HepG2 (cell line): ENCODE measurements around the gene CNTRL. TPM values are rescaled to one million over a fixed set of nuclear protein-coding genes. Genes with fewer than 3 reads are reported as not detected.

Experiments used
- ATAC-seq: fragments of 200-7000 bp; cut with Tn5 transposase; 3 replicates; pipeline ENCODE4 v1.9.1; 2020; ENCODE audit warnings: mild to moderate bottlenecking, moderate library complexity
- BruUV-seq: library from RNA; stranded (reverse); fragments of 400-500 nt; replicated peaks from 2 replicates; lab custom pipeline; 2021; lab: Mats Ljungman, UMichigan
- CTCF ChIA-PET: fragments of 300-600 bp; formaldehyde crosslinking; extraction: SDS; loops from one replicate; lab custom pipeline; 2021; ENCODE audit warnings: low total read pairs, inconsistent platforms, low intra/inter-chr PET ratio; lab: Yijun Ruan, JAX
- POLR2A ChIA-PET: fragments of 350-600 bp; sonication (Branson Sonifier 250); formaldehyde crosslinking; loops from one replicate; lab custom pipeline; 2020; ENCODE audit warnings: antibody characterized with exemption, inconsistent platforms; lab: Yijun Ruan, JAX
- DNase-seq: peaks from one replicate; pipeline ENCODE4 v3.0.0-alpha.2; 2015; ENCODE audit warnings: low spot score
- FAIRE-seq: peaks from 3 replicates; lab custom pipeline; 2011; peaks lifted over from hg19 to GRCh38; lab: Jason Lieb, UNC
- H2AFZ ChIP-seq: one replicate; pipeline ENCODE4 v1.6.1; 2011; ENCODE audit warnings: low read length, inconsistent platforms
- H3K27ac ChIP-seq: fragments of 300-600 bp; 3 replicates; pipeline ENCODE4 v1.8.0; 2011; ENCODE audit warnings: mixed run types, mild to moderate bottlenecking, mixed read lengths, low read length, inconsistent platforms; ENCODE audit not compliant: insufficient read depth; ENCODE audit errors: extremely low read length
- H3K27me3 ChIP-seq, 2 experiments: fragments of 200-600 bp in 1 of 2; 2 replicates in 1 of 2; 3 replicates in 1 of 2; pipeline versions ENCODE4 v1.6.0 to v1.8.0; 2011; ENCODE audit warnings: low read length in 2 of 2, mild to moderate bottlenecking in 2 of 2, moderate library complexity in 2 of 2, inconsistent platforms in 1 of 2; ENCODE audit not compliant: insufficient read depth in 2 of 2, control insufficient read depth in 1 of 2
- H3K36me3 ChIP-seq, 2 experiments: fragments of 200-600 bp in 1 of 2; replicated peaks in 1 of 2; 2 replicates in 1 of 2; 3 replicates in 1 of 2; pipeline versions ENCODE4 v1.5.1 to v1.8.0; 2011; ENCODE audit warnings: low read length in 2 of 2, inconsistent platforms in 1 of 2; ENCODE audit not compliant: insufficient read depth in 2 of 2, control insufficient read depth in 1 of 2
- H3K4me1 ChIP-seq: 2 replicates; pipeline ENCODE4 v1.5.1; 2012; ENCODE audit warnings: low read length, inconsistent platforms; ENCODE audit not compliant: insufficient read depth
- H3K4me2 ChIP-seq: 2 replicates; pipeline ENCODE4 v1.6.0; 2011; ENCODE audit warnings: low read depth, low read length, inconsistent platforms
- H3K4me3 ChIP-seq, 3 experiments: fragments of 200-600 bp in 1 of 3; sonication (generic), shearing (Covaris generic) in 1 of 3; replicated peaks in 1 of 3; 2 replicates each; pipeline ENCODE4 v1.5.1; 2011 to 2016; ENCODE audit warnings: low read length in 3 of 3, inconsistent platforms in 2 of 3, low read depth in 2 of 3, mild to moderate bottlenecking in 2 of 3, control low read depth in 1 of 3, mixed read lengths in 1 of 3; ENCODE audit not compliant: insufficient read depth in 1 of 3
- H3K79me2 ChIP-seq: one replicate; pipeline ENCODE4 v1.6.1; 2011; ENCODE audit warnings: low read length, inconsistent platforms; ENCODE audit not compliant: insufficient read depth
- H3K9ac ChIP-seq: 2 replicates; pipeline ENCODE4 v1.6.0; 2011; ENCODE audit warnings: mild to moderate bottlenecking, low read depth, low read length, inconsistent platforms; ENCODE audit not compliant: insufficient read depth
- H3K9me3 ChIP-seq: 2 replicates; pipeline ENCODE4 v1.5.1; 2012; ENCODE audit warnings: mild to moderate bottlenecking, low read length
- H4K20me1 ChIP-seq: 2 replicates; pipeline ENCODE4 v1.6.0; 2011; ENCODE audit warnings: inconsistent platforms, mild to moderate bottlenecking, low read length, moderate library complexity; ENCODE audit not compliant: insufficient read depth
- ELF1 ChIP-seq: sonication (generic); formaldehyde crosslinking; IDR thresholded peaks from 2 replicates; pipeline ENCODE4 v1.4.0; 2020; ENCODE audit warnings: missing genetic modification reagents
- HMG20B ChIP-seq: conservative IDR thresholded peaks from 2 replicates; pipeline ENCODE4 v1.6.1; 2016; ENCODE audit warnings: missing genetic modification reagents, missing compliant biosample characterization
- KAT7 ChIP-seq: IDR thresholded peaks from 2 replicates; pipeline ENCODE4 v1.6.1; 2018; ENCODE audit warnings: borderline replicate concordance, missing compliant biosample characterization
- MED1 ChIP-seq: sonication (generic); formaldehyde crosslinking; IDR thresholded peaks from 2 replicates; pipeline ENCODE4 v1.4.0; 2020; ENCODE audit warnings: missing genetic modification reagents
- ZNF101 ChIP-seq: sonication (generic); formaldehyde crosslinking; IDR thresholded peaks from 2 replicates; pipeline ENCODE4 v1.4.0; 2020; ENCODE audit warnings: mild to moderate bottlenecking, low read depth, missing genetic modification reagents, borderline replicate concordance
- ZNF3 ChIP-seq: IDR thresholded peaks from 2 replicates; pipeline ENCODE4 v1.7.0; 2017; ENCODE audit warnings: inconsistent platforms
- ZNF451 ChIP-seq: sonication (generic); formaldehyde crosslinking; IDR thresholded peaks from 2 replicates; pipeline ENCODE4 v1.5.0; 2020; ENCODE audit warnings: mild to moderate bottlenecking, missing genetic modification reagents
- ZNF530 ChIP-seq: sonication (generic); formaldehyde crosslinking; IDR thresholded peaks from 2 replicates; pipeline ENCODE4 v1.5.0; 2020; ENCODE audit warnings: low read depth, mild to moderate bottlenecking, missing genetic modification reagents
- ZNF773 ChIP-seq: sonication (generic); formaldehyde crosslinking; IDR thresholded peaks from 2 replicates; pipeline ENCODE4 v1.4.0; 2020; ENCODE audit warnings: missing genetic modification reagents, borderline replicate concordance
- WGBS: methylation state at CpG from one replicate; pipeline ENCODE4 v1.1.6; 2017; ENCODE audit warnings: low lambda C conversion rate; 5-methylcytosine and 5-hydroxymethylcytosine counted together
- in situ Hi-C: cut with HindIII; loops from 2 replicates; pipeline ENCODE4 v1.10.0; 2017; ENCODE audit warnings: low pct_unique_long_range_greater_than_20kb; ENCODE audit not compliant: extremely low pct_ligation_motif_present
- intact Hi-C: fragments of 100-400 bp; cut with micrococcal nuclease; formaldehyde crosslinking; loops from one replicate; pipeline ENCODE4 v1.10.0; 2022; ENCODE audit not compliant: unreplicated experiment
- polyA plus RNA-seq, 8 experiments: library from polyadenylated mRNA; depleted of rRNA in 3 of 8; stranded (reverse) in 7 of 8; unstranded in 1 of 8; fragments of >200 nt; fragmentation: Illumina TruSeq in 4 of 8; extraction: Trizol in 4 of 8; gene quantifications; 2 replicates each; pipeline versions ENCODE4 v1.2.1 to v1.2.3, GENCODE V29; 2011 to 2016; ENCODE audit warnings: low read depth in 4 of 8, missing spikeins in 1 of 8, mixed read lengths in 1 of 8; ENCODE audit not compliant: insufficient read depth in 1 of 8
- total RNA-seq, 5 experiments: library from RNA; depleted of rRNA; stranded (reverse); fragments of >200 nt; fragmentation: Illumina TruSeq; extraction: Trizol; gene quantifications; 2 replicates each; pipeline ENCODE4 v1.2.3, GENCODE V29; 2016; ENCODE audit warnings: low read depth in 1 of 5
- TF ChIP-seq, protein P1 (sequence below): IDR thresholded peaks from 2 replicates; pipeline ENCODE4 v1.6.1; 2016; ENCODE audit warnings: mild to moderate bottlenecking, missing biosample characterization, missing genetic modification reagents
- TF ChIP-seq, protein P2 (sequence below): IDR thresholded peaks from 2 replicates; pipeline ENCODE4 v1.6.1; 2016
- TF ChIP-seq, protein P3 (sequence below): sonication (generic); formaldehyde crosslinking; IDR thresholded peaks from 2 replicates; pipeline ENCODE4 v1.5.0; 2020; ENCODE audit warnings: missing genetic modification reagents, mild to moderate bottlenecking, borderline replicate concordance
- TF ChIP-seq, protein P4 (sequence below): sonication (generic); formaldehyde crosslinking; IDR thresholded peaks from 2 replicates; pipeline ENCODE4 v1.4.0; 2020; ENCODE audit warnings: missing genetic modification reagents
- TF ChIP-seq, protein P5 (sequence below): sonication (generic); formaldehyde crosslinking; IDR thresholded peaks from 2 replicates; pipeline ENCODE4 v1.4.0; 2020; ENCODE audit warnings: mild to moderate bottlenecking, missing genetic modification reagents

The CNTRL gene
- total and polyA plus RNA-seq, 2 of the 13 experiments (the other 11 are each of a cell fraction or from before 2014, with no cell fraction given), result 7.5 to 11.8 TPM

DNA sequence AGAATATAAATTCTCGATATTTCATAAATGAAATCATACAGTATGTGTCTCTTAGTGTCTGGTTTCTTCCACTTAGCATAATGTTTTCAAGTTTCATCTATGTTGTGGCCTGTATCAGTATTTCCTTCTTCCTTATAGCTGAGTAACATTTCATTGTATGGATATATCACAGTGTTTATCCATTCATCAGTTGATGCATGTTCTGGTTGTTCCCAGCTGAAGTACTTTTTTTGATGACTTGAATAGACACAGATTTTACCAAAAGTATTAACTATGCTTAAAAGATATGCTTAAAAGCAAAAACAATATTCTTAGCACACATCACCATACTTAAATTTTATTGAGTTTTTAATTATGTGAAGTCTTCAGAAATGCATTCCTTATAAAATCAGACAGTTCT is 114.3 kb downstream of the CNTRL start (continued):
- TF ChIP-seq ZNF530 (no peak), MED1 (CRISPR knock-in tag) (no peak), HMG20B (CRISPR knock-in tag) (no peak), ZNF101 (no peak)
- TF ChIP-seq, protein P1, sequence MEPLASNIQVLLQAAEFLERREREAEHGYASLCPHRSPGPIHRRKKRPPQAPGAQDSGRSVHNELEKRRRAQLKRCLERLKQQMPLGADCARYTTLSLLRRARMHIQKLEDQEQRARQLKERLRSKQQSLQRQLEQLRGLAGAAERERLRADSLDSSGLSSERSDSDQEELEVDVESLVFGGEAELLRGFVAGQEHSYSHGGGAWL (CRISPR knock-in tag), result no peak
- TF ChIP-seq, protein P2, sequence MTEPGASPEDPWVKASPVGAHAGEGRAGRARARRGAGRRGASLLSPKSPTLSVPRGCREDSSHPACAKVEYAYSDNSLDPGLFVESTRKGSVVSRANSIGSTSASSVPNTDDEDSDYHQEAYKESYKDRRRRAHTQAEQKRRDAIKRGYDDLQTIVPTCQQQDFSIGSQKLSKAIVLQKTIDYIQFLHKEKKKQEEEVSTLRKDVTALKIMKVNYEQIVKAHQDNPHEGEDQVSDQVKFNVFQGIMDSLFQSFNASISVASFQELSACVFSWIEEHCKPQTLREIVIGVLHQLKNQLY (CRISPR knock-in tag), result no peak
- TF ChIP-seq, protein P3, sequence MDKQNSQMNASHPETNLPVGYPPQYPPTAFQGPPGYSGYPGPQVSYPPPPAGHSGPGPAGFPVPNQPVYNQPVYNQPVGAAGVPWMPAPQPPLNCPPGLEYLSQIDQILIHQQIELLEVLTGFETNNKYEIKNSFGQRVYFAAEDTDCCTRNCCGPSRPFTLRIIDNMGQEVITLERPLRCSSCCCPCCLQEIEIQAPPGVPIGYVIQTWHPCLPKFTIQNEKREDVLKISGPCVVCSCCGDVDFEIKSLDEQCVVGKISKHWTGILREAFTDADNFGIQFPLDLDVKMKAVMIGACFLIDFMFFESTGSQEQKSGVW (CRISPR knock-in tag), result no peak

DNA sequence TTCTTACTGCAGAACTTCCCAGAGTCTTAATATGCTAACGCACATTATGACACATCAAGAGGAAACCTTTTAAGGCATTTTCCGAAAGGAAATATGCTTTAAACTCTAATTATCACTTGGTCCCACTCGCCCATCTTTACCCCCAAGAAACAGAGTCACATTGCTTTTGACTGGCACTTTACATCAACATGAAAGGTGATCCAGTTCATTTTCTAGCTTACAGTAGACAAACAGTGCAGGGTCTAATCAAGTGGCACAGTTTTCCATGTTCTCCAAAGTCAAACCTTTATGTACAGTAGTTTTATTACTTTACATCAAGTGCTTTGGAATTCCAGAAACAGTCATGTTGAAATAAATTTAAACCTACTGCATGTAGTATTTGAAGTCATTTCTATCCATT is 114.9 kb downstream of the CNTRL start:
- no peak overlapping the region for H3K27ac ChIP-seq
- in situ Hi-C loops (no loop called here), intact Hi-C loops (loop anchor here (10.0 kb wide), 1 partner anchor 135 kb away; the partner anchor contains the start of gene C5)
- 97% methylated on average over 3 of the region's 3 CpGs for WGBS
- no peak overlapping the region for H2AFZ ChIP-seq
- no peak for ATAC-seq
- peaks cover 70% of the 10 kb centered on the region for H3K4me1 ChIP-seq
- FAIRE-seq, result no peak
- no peak for DNase-seq
- peaks cover 96% of the 10 kb centered on the region for H3K79me2 ChIP-seq
- BruUV-seq, result no TSS peak
- CTCF ChIA-PET, result no interaction called here
- no peaks in the 10 kb centered on the region for H3K9me3 ChIP-seq
- no peak overlapping the region for H3K4me2 ChIP-seq
- no peak overlapping the region for H3K9ac ChIP-seq
- peaks cover 1 to 11% of the 10 kb centered on the region in 2 experiments; a peak in 2 of 5 replicates for H3K36me3 ChIP-seq
- H4K20me1 ChIP-seq, result peaks cover 18% of the 10 kb centered on the region
- H3K27me3 ChIP-seq, result no peaks in the 10 kb centered on the region
- POLR2A ChIA-PET, result no interaction called here
- TF ChIP-seq KAT7 (CRISPR knock-in tag) (no peak), ZNF773 (CRISPR knock-in tag) (no peak), ZNF3 (CRISPR knock-in tag) (no peak), ZNF451 (CRISPR knock-in tag) (no peak), ELF1 (CRISPR knock-in tag) (no peak)
- TF ChIP-seq, protein P4, sequence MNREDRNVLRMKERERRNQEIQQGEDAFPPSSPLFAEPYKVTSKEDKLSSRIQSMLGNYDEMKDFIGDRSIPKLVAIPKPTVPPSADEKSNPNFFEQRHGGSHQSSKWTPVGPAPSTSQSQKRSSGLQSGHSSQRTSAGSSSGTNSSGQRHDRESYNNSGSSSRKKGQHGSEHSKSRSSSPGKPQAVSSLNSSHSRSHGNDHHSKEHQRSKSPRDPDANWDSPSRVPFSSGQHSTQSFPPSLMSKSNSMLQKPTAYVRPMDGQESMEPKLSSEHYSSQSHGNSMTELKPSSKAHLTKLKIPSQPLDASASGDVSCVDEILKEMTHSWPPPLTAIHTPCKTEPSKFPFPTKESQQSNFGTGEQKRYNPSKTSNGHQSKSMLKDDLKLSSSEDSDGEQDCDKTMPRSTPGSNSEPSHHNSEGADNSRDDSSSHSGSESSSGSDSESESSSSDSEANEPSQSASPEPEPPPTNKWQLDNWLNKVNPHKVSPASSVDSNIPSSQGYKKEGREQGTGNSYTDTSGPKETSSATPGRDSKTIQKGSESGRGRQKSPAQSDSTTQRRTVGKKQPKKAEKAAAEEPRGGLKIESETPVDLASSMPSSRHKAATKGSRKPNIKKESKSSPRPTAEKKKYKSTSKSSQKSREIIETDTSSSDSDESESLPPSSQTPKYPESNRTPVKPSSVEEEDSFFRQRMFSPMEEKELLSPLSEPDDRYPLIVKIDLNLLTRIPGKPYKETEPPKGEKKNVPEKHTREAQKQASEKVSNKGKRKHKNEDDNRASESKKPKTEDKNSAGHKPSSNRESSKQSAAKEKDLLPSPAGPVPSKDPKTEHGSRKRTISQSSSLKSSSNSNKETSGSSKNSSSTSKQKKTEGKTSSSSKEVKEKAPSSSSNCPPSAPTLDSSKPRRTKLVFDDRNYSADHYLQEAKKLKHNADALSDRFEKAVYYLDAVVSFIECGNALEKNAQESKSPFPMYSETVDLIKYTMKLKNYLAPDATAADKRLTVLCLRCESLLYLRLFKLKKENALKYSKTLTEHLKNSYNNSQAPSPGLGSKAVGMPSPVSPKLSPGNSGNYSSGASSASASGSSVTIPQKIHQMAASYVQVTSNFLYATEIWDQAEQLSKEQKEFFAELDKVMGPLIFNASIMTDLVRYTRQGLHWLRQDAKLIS (CRISPR knock-in tag), result no peak
- TF ChIP-seq, protein P5, sequence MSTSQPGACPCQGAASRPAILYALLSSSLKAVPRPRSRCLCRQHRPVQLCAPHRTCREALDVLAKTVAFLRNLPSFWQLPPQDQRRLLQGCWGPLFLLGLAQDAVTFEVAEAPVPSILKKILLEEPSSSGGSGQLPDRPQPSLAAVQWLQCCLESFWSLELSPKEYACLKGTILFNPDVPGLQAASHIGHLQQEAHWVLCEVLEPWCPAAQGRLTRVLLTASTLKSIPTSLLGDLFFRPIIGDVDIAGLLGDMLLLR (CRISPR knock-in tag), result no peak
- TF ChIP-seq, all 625 proteins: peak for 0
- no peak overlapping the region for H3K4me3 ChIP-seq
